Subcutaneous adipose tissue (tissue), 4 donors: Measurements from ENCODE around the gene UFSP1. TPM values are rescaled to one million over a fixed set of nuclear protein-coding genes. Genes with fewer than 3 reads are reported as not detected.

ENCODE experiments used
- total RNA-seq, 4 donors: library from RNA; depleted of rRNA; stranded (reverse); fragments of >200 nt; gene quantifications; one replicate each; pipeline ENCODE4 v1.1.0, GENCODE V29; 2016
- TF ChIP-seq, protein P1 (sequence below): fragments of 450-650 bp; IDR thresholded peaks from one replicate; pipeline ENCODE4 v1.5.1; 2016; ENCODE audit warnings: low read depth, mild to moderate bottlenecking, control low read depth, antibody characterized with exemption, moderate library complexity

Gene UFSP1
- total RNA-seq, 4 donors from 2014 or later = 1.0 to 6.0 (median 4.6) TPM; not detected in 1

DNA sequence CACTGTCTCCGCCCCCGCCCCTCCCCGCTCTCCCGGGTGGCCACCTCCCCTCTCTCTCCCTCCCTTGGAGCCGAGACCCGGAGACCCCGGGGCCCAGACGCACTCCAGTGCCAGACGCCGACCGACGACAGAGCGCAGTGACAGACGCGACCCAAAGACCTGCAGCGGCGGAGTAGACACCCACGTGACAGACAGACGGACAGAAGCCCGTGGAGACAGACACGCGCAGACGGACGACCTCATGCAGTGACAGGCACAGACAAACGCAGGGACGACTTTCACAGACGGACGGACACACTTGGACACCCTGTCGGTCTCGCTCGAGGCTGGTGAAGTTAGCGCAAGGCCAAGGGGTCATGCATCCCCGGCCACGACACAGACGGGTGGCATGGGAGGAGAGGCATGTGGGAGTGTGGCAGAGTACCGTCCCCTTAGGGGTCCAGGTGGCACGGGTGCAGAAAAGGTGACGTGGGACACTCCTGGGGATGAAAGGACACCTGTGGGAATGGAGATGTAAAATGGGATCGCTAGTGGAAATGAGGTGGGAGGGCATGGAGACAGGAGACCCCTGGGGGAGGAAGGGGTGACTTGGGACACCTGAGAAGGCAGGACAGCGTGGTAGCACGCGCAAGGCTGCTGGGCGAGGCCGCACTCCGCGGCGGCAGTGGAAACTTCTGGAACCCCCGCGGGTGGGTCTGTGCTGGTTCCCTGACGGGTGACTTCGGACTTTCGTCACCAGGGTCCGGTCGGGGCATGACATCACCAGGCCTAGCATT is 6.6 kb upstream of the UFSP1 start:
- TF ChIP-seq, protein P1, sequence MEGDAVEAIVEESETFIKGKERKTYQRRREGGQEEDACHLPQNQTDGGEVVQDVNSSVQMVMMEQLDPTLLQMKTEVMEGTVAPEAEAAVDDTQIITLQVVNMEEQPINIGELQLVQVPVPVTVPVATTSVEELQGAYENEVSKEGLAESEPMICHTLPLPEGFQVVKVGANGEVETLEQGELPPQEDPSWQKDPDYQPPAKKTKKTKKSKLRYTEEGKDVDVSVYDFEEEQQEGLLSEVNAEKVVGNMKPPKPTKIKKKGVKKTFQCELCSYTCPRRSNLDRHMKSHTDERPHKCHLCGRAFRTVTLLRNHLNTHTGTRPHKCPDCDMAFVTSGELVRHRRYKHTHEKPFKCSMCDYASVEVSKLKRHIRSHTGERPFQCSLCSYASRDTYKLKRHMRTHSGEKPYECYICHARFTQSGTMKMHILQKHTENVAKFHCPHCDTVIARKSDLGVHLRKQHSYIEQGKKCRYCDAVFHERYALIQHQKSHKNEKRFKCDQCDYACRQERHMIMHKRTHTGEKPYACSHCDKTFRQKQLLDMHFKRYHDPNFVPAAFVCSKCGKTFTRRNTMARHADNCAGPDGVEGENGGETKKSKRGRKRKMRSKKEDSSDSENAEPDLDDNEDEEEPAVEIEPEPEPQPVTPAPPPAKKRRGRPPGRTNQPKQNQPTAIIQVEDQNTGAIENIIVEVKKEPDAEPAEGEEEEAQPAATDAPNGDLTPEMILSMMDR = no peak

DNA sequence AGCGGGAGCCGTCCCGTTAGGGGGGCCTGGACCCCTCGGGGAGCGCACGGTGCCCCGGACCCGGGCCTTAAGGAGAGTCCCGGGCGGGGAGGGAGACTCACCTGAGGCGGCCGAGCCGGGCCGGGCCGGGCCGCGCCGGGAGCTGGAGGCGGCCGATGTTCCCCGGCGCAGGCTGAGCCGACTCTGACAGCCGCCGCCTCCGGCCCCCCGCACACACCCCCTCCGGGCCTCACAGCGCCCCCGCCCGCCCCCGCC is 6.1 kb upstream of the UFSP1 start, which contains the start of gene ACHE:
Gene ACHE (minus strand): TSS at position 188 of the 255 bp plus-strand sequence. CDS start 1,656 bp downstream, outside the sequence.
- TF ChIP-seq, protein P1 = no peak

DNA sequence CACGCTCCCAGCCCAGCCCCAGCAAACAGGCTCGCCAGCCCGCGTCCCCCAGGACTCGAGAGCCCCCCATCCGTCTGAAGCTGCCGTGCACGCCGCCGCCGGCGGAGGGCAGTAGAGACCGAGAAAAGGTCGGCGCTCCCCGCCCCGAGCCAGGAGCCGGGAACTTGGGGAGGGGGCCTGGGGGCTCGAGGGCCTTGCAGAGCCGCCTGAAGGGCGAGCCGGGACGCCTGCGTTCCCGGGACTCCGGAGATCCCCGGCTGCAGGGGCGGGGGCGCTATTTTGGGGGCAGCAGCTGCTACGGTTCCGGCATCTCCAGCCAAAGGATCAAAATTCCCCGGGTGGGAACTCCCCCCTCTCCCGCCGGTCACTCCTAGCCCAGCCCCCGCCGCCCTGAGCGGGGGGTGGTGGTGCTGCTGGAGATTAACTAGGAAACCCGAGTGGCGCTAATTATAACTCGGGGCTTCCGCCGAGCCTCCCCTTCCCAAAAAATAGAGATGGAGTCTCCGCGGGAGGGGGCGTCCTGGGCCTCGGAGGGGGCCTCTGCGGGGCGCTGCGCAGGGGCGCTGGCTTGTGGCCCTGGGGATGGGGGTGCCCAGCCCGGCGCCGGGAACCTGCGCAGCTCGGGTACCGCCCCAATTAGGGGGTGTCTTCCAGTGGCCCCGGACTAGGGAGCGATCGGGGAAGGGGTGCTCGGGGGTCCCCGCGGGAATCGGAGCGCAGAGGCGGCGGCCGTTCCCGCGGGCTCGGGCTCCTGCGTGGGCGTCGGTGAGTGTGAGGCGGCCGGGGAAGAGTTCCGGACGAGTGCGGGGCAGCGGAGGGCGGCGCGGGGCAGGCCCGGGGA is 5.6 kb upstream of the UFSP1 start:
- TF ChIP-seq, protein P1 = no peak

DNA sequence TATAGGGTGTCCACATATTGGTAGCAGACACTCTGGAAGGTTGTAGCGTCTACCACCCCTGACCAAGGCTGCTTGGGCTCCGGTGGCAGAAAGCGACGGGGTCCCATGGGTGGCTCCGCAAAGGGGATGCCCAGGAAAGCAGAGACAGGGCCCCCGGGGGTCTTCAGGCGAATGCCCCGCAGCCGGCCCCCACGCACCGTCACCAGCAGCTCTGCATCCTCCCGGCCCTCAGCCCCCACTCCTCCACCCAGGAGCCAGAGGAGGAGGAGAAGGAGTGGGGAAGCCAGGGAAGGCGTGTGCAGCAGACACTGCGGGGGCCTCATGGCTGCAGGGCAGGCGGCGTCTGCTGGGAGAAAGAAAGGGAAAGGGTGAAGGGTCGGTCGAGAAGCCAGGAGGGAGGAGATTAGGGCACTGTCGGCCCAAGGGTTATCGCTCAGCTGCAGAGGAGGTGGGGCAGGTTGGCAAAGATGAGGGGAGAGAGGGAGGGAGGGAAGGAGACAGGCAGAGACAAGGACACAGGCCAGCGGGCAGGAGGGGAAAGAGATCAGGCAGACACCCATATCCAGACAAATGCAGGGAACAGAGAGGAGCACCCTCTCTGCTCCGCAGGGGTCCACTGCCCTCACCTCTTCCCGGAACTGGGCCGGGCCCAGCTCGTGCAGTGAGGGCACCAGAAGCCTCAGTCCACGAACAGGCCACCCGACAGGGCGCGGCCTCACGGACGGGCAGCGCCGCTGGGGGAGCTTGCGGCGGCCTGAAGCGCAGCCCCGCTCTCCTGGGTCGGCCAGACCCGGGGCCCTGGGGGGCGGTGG is 4.6 kb upstream of the UFSP1 start:
- TF ChIP-seq, protein P1 = no peak

DNA sequence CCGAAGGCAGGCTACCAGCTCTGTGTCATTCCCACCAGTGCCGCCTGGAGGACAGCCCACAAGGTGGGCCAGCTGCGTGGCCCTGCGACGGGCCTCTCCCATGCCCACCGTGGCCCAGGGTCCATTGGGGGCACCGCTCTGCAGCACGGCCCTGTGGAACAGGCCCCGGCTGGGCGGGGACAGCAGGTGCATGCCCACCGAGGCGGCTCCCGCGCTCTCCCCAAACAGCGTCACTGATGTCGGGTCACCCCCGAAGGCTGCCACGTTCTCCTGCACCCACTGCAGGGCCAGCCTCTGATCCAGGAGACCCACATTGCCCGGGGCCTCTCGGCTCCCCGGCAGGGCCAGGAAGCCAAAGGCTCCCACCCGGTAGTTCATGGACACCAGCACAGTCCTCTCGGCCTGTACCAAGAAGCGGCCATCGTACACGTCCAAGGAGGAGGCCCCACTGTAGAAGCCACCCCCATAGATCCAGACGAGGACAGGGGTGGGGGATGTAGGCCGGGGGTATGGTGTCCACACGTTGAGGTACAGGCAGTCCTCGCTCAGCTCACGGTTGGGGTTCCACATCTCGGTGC is 3.9 kb upstream of the UFSP1 start:
- TF ChIP-seq, protein P1 = no peak

DNA sequence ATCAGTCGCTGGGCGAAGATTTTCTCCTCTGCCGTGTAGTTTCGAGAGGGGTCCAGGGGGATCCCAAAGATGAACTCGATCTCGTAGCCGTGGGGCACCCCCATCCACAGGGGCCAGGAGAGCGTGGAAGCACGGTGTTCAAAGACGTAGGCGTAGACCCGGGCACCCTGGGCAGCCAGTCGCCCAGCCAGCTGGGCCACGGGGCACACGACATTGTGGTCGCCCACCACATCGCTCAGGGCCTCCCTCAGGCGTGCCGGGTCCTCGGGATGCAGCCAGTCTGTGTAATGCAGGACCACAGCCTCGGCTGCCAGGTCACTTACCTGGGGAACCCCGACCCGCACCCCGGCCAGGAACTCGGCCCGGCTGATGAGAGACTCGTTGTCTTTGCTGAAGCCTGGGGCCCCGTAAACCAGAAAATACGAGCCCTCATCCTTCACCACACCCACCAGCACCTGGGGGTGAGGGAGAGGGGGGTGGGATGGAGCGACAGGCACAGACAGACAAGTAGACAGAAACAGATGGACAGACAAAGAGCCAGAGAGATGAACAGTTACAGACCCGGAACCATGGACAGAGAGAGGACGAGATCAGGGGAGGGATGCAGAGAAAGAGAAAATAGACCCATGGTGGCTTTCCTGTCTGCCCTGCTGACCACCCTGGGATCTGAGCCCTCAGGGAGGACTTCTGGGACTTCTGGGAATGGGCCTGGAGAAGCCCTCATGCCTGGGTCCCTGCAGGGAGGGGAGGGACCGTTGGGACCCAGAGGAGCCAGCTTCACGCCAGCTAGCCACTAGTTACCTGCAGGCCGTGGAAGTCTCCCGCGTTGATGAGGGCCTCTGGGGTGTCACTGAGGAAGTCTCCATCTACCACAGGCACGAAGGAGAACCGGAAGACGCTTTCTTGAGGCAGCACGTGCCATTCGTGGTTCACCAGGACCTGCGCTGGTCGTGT is 3.1 kb upstream of the UFSP1 start:
- TF ChIP-seq, protein P1 = no peak
